NCI-H2107 treated with DMSO at 0.1 percent for 48 hours (cell line): Measurements from ENCODE around the gene FAF1.
"Not testable (repeated sequence)": the region's sequence is repeated elsewhere in the genome, so short reads cannot be mapped to it uniquely, and the experiment has no call there.

Experiments used
- DNase-seq: peaks from one replicate; lab custom pipeline; 2025; ENCODE audit not compliant: unreplicated experiment; lab: John Stamatoyannopoulos, UW

Gene FAF1

DNA sequence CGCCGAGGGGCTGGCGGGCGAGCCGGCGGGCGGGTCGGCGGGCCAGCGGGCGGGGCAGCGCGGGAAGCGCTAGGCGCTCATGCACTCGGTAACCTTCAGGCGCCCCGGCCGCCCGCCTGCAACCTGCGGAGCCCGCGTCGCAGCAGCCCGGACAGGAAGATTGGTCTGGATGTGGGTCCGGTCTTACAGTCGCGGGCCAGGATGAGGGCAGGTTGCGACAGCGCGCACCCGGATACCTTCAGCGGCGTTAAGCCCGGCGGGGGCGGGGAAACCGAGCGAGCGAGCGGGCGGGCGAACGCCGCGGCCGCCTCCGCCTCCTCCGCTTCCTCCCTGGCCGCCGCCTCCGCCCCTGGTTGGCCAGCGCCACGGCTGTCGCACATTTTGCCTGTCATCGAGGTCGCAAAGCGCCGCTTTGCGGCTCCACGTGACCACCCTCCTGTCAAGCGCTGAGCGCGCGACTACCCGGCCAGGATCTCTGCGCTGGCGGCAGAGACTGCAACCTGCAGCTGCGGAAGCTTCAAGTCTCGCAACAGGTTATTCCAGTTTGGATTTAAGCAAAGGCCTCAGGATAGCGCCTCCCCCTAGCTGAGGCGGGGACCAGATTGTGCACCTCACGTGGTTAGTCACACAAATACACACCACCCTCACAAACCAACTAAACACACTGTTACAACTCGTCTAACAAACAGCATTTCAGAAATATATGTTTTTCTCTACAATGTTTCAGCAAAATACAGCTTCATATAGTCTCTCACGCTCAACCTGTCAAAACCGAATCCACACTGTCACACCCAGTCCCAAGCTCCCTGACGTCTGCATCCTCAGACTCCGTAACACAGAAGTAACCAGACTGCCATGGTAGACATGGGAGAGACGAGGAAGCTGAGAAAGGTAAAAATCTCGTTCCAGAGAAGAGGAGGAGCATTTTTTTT, at the start of gene FAF1:
Gene FAF1, minus strand, starts transcription at position 355 of the 932 bp plus-strand sequence. CDS start 456 bp downstream, outside the sequence.
- DNase-seq: peak; percentile 95

DNA sequence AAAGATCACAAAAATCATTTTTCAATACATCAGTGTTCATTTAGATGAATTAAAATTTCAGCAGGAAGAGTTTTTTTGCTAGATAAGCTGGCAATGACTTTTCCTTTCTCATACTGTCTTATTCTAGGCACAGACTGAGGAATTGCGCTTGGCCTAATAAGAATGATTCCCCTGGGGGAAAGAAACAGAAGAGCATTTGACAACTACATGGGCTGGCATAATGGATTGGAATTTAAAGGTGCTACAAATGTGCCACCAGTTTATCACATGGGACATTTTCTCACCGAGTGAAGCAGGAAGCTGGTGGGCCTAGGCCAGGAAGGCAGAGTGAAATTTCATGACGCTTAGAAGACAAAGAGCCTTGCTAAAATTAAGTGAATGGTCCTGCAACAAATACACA, 49.3 kb upstream of the FAF1 start:
- no peak for DNase-seq

DNA sequence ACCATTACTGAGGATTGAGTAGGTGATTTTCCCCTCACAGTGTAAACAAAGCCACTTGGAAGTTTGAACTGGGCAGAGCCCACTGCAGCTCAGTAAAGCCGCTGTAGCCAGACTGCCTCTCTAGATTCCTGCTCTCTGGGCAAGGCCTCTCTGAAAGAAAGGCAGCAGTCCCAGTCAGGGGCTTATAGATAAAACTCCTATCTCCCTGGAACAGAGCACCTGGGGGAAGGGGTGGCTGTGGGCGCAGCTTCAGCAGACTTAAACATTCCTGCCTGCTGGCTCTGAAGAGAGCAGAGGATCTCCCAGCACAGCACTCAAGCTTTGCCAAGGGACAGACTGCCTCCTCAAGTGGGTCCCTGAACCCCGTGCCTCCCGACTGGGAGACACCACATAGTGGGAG, 45.5 kb upstream of the FAF1 start:
- not testable (repeated sequence) for DNase-seq

DNA sequence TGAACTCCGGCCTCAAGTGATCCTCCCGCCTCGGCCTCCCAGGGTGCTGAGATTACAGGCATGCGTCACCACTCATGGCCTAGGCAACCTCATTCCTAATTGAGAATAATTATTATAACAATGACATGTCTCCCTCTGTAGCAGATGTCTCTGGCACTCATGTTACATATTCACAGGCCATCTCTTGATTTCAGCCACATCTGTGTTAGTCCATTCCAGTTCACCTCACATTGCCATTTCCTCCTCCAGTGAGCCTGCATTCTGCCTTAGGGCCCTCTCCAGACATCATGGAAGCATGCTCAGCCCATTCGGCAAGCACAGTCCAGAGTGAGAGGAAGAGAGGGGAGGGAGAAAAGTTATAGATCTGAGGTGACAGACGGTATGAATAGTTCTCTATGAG, 42.4 kb upstream of the FAF1 start:
- DNase-seq: peak; percentile 72

DNA sequence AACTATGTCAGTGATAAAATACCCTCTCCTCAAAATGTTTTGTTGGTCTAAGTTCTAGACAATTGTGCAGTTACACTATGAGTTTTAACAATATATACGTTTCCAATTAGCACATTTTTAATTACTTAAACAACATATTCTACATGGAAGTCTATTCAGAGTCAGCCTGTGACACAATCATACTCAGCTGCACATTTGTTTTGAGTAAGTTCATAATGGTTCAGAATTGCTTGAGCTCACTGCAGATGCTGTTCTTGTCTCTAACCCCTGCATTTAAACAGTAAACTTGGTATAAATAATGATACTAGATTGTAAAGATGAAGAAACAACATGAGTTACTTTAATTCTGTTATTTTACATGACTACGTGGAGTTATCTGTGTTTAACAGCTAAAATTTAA, 40.6 kb upstream of the FAF1 start:
- DNase-seq: no peak

DNA sequence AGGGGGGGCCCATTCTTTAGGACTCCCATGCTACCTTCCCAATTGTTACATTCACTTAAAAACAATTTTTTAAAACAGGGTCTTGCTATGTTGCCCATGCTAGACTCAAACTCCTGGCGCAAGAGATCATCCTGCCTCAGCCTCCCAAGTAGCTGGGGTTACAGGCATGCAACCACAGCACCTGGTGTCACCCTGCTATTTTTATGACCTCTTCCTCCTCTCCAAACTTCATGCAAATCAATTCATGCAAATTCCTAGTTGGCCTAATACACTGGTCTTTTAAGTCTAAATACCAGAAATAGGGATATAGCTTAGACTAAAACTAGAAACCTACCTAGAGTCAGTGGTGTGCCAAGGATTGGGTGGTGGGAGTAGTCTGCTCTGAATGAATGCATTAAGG, 40.1 kb upstream of the FAF1 start:
- no peak for DNase-seq

DNA sequence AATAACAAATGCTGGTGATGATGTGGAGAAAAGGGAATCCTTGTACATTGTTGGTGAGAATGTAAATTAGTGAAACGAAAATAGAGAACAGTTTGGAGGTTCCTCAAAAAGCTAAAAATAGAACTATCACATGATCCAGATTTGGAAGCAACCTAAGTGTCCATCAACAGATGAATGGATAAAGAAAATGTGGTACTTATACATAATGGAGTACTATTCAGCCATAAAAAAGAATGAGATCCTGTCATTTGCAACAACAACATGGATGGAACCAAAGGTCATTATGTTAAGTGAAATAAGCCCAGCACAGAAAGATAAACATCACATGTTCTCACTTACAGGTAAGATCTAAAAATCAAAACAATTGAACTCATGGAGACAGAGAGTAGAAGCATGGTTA, 39.3 kb upstream of the FAF1 start:
- DNase-seq: not testable (repeated sequence)

DNA sequence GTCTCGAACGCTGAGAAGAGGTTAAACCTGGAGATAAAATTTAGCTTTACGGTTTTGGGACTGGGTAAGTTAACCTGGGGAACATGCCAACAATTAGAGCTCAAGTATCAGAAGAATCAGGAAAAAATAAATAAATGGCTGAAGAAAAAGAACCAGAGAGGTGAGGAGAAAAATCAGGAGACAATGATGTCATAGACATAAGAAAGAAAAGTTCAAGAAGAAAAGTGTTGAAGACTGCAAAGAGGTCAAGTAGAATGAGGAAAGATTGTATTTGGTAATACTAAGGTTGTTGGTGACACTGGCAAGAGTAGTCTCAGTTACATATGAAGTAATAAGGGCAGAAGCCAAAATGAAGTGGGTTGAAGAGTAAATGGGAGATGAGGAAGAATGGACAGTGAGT, 36.0 kb upstream of the FAF1 start:
- DNase-seq: no peak

DNA sequence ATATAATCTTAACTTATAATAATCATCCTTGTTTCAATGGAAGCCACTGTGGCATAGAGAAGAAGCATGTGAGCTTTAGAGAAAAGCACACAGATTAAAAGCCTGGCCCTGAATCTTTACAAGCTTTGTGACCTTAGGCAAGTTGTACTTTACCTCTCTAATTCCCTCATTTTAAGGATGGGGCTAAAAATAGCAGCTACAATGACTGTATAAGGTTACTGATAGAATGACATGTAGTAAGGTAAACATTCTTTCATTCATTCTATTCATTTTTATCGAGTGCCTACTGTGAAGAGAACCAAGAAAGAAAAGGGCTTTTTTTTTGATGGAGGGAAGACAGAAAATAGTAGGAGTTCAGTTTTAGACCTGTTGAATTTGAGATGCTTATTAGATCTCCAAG, 35.6 kb upstream of the FAF1 start:
- peak; percentile 62 for DNase-seq

DNA sequence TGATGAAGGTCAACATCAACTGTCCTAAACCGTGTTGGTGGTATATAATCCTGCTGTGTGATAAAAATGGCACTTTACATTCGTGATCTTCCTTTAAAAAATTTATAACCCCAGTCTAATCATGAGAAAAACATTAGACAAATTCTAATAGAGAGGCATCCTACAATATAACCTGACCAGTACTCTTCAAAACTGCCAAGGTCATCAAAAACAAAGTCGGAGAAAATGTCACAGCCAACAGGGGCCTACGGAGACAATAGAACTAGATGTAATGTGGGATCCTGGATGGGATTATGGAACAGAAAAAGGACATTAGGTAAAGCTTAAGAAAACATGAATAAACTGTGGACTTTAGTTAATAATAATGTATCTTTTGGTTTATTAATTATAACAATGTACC, 34.9 kb upstream of the FAF1 start:
- no peak for DNase-seq

DNA sequence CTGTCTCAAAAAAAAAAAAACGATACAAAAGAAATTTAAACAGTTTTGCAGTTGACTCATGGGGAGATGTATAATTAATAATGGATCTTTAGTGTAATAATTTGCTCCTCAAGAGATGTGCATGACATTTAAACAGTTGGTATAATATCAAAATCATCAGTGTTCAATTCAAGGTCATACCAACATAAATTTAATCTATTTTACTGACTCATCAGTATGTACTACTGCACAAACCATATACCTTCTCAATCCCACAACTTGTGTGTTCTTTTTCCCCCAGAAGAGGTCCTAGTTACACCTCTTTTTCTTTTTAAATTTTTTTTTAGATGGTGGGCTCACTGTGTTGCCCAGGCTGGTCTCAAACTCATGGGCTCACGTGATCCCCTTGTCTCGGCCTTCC, 33.6 kb upstream of the FAF1 start:
- no peak for DNase-seq

DNA sequence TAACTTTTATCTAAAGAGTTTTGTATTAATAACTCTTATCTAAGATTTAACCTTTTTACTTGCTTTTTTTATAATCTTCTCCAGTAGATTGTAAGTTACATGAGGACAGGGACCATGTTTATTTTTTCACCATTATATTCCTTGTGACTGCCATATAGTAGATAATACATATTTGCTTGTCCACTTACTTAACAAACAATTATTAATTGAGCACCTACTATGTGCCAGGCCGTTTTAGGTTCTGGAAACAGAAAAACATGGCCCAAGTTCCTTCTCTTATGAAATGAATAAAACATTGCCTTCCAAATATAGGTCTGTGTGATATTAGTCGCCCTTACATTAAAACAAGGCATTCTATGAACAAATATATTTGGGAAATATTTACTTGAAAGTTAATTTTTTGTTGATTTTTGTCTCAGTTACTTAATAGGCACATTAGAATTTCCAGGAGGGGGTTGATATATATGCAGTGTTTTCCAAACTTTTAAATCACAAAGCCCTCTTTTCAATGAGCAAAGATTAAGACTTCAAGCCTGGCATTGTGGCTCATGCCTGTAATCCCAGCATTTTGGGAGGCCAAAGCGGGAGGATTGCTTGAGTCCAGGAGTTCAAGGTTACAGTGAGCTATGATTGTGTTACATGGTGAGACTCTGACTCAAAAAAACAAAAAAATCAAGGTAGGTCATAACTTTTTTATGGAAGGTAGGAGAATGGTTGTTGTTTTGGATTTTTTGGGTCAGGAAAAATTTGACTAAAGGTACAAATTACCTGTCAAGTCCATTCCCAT, 32.7 kb upstream of the FAF1 start:
- no peak for DNase-seq

DNA sequence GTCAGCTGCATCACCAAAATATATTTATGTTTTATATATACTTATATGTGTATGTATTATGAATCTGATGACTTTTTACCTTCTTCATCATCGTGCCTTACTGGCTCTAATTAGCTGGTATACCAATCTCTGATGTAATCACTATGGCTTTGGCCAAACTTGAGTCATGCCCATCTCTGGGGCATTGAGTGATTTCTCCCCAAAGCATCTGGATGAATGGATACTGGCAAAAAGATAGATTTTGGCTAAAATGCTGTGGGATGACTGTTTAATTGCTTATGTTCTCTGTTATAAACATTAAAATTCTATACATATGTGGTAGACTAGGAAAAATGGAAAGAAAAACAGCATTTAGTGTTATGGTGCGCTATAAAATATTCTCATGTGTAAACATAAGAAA, 29.6 kb upstream of the FAF1 start:
- no peak for DNase-seq

DNA sequence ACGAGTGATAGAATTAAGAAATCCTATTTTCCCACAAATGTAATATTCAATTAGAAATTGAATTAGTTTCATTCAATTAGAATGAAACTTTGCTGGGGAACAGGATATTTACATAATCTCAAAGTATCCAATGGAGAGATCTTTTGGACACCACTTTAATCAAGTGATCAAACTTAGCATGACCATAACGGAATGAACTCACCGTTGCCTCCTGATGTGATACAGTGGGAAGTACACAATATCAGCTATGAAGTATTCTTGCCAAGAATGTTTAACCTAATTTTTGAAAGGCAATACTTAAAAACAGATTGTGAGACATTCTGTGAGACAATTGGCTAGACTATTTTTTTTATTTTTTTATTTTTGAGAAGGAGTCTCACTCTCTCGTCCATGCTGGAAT, 26.6 kb upstream of the FAF1 start:
- no peak for DNase-seq

DNA sequence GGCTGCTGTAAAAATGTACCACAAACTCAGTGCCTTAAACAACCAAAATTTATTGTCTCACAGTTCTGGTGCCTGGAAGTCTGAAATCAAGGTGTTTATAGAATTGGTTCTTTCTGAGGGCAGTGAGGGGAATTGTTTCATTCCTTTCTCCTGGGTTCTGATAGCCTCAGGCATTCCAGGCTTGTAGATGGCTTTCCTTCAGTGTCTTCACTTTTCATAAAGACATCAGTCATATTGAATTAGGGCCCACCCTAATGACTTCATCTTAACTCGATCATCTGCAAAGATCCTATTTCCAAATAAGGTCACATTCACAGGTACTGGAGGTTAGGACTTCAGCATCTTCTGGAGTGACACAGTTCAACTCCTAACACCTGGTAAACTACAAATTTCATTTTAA, 25.0 kb upstream of the FAF1 start:
- DNase-seq: peak; percentile 78

DNA sequence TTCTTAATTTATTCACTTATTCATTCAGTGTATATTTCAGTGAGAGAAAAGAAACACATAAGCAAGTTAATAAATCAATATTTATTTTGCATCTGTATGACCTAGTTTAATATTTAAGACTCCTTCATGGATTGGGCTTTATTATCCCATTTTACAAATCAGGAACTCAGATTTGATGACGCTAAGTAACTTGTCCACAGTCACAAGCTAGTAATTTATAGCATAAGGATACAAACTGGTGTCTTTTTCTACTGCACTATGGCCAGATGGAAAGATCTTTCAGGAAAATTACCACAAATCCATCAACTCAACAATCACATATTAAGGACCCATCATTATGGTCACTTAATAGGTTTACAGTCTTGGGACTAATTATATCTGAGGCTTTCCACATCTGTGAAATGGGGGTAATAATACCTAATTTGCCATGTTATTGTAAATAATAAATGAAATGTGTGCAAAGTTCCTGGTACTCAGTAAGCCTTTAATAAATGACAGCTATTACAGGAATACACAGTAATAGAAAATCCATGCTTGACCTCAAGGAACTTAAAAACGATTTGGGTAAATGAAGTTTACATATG, 23.2 kb upstream of the FAF1 start:
- DNase-seq: peak; percentile 90

DNA sequence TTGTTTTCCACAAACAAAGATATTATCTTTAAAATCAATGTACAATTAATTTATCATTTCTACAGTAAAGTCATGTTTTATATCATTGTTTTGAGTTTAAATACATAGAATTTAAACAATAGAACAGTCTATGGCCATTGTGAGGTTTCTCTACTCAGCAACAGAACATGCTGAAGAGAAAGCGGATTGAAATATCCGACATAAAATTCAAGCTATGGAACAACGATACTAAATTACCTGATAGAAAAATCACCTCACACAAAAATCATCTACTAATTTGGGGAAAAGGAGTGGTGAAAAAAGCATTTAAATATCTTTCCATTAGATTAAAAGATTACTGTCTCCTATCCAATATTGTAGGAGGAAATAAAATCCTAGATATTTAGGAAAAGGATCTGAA, 22.5 kb upstream of the FAF1 start:
- peak; percentile 89 for DNase-seq

DNA sequence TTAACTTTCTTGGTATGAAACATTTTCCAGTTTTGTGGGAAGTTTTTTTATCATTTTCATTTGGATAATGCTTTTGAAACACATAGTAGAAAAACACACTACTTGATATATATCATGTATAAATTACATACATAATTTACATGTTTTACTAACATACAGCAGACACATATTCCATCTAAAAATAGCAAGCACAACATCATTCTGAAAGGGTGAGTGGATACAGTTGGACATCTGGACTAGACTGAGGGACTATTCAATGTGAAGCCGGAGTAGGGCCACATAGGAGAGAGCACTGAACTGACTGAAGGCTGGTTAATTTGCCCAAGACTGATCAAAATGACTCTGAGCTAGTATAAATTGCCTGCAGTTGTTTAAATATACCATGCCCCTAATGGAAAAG, 21.7 kb upstream of the FAF1 start:
- DNase-seq: peak; percentile 90

DNA sequence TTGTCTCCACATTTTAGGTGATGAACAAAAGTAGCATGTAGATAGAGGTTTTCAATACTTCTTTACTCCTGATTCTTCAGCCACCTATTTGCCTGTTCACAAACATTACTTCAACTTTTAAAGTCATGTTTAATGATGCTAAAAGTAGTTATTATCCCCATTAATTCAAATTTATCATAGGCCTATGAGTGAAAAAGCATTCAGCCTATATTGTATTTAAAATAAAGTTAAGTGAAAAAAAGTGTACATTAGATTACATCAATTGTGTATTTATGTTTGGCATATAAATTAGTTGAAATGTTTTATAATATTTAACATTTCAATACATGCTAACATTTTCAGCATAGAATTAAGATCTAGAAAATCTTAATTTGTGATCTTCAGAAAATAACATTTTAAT, 20.4 kb upstream of the FAF1 start:
- peak; percentile 78 for DNase-seq

DNA sequence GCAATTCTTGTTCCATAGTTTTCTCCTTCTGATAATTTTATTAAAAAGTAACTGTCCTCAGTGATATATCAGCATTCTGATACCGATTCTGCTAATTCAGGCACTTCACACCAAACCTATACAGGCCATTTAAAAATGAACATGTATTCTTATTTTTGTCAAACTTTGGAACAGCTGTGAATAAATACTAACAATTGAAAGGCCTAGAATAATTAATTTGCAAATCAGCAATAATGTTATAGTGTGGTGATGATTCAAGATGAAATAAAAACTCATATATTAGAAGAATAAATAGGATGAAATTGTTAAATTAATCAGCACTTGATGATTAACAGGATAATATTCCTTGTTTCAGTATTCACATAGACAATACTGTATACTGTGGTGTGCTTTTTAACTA, 19.9 kb upstream of the FAF1 start:
- DNase-seq: peak; percentile 87

DNA sequence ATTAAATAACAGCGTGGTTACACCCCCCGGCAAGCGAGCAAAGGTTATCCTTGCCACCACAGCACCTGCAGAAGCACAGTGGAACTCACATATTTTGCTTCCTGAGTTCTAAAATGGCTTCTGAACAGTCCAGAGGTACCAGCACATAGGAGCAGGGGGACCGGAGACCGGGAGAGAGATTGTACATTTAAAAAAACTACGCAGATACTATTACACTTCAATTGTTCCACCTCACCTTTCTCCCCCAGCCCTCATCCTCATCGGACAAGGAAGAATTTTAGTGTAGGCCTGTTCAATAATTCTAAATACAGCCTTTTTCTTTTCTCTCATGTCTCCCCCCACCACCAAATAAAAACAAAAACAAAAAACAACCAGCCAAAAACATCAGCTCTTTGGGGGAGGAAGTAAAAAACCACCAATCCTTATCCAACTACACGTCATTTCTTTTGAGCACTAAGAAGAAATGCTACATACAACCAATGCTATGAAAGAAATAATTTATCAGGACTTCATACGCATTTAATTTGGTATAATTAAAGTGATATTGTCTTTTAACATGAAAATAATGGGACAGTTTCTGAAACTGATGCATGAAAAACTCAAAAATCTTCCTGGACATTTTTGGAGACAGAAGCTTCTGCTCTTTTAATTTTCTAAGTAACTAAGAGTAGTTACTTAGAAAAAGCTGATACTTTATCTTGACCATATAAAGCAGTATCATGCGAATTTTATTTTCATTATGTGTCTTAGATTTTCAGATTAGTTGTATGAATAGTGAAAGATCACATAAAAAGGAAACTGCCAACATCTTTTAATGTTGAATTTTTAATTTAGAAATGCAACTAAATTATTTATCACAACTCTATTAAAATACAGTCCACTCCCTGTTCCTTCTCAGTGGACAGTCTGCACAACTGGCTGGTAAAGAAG, 19.1 kb upstream of the FAF1 start:
- peak; percentile 96 for DNase-seq
